ENCODE data around the gene RALGDS. TPM values are rescaled to one million over a fixed set of nuclear protein-coding genes. Genes with fewer than 3 reads are reported as not detected.

Gene RALGDS
- polyA plus RNA-seq, 1 donor (not counting 4 experiments of a cell fraction or from before 2014, with no cell fraction given): 22.6 TPM

- peaks cover 35% of the 10 kb centered on the region for H3K4me1 ChIP-seq (ENCODE audit: control insufficient read depth, extremely low read depth, insufficient read depth, low read length)
These were observed 3.3 kb upstream of the RALGDS start for GRCh38 chr9:133124123-133124906.

GRCh38 chr9:133122935-133123611, 2.0 kb upstream of the RALGDS start:
- Histone ChIP-seq H3K9me3 (ENCODE audit: control insufficient read depth, low read depth, low read length) (no peaks in the 10 kb centered on the region), H3K9ac (ENCODE audit: control insufficient read depth, extremely low read depth, insufficient read depth, low read length) (no peak overlapping the region)

More at GRCh38 chr9:133124123-133124906, 3.3 kb upstream of the RALGDS start:
- Histone ChIP-seq H4K20me1 (ENCODE audit: control insufficient read depth, extremely low read depth, insufficient read depth, low read length) (peaks cover 14% of the 10 kb centered on the region), H3K27ac (ENCODE audit: control insufficient read depth, insufficient read depth, low read length) (no peak overlapping the region), H3K27me3 (ENCODE audit: control insufficient read depth, extremely low read depth, insufficient read depth, low read length) (no peaks in the 10 kb centered on the region), H2AFZ (ENCODE audit: control insufficient read depth, low read length) (no peak overlapping the region), H3K9ac (ENCODE audit: control insufficient read depth, extremely low read depth, insufficient read depth, low read length) (no peak overlapping the region), H3K4me2 (ENCODE audit: control insufficient read depth, extremely low read depth, insufficient read depth, low read depth, low read length) (no peak overlapping the region), H3K9me1 (ENCODE audit: control insufficient read depth, extremely low read depth, insufficient read depth, low read length) (no peaks in the 10 kb centered on the region), H3K9me3 (ENCODE audit: control insufficient read depth, low read depth, low read length) (no peaks in the 10 kb centered on the region), H3K4me3 (ENCODE audit: control insufficient read depth in 2 of 3, extremely low read depth in 1 of 3, insufficient read depth in 2 of 3, low read depth in 1 of 3, low read length in 3 of 3) (no peak overlapping the region), H3K79me2 (ENCODE audit: control insufficient read depth, insufficient read depth, low read length) (peaks cover 3% of the 10 kb centered on the region), H3K36me3 (ENCODE audit: control insufficient read depth in 2 of 2, extremely low read depth in 1 of 2, insufficient read depth in 2 of 2, low read length in 2 of 2) (peaks cover 0 to 2% of the 10 kb centered on the region in 2 experiments)
- TF ChIP-seq CTCF (optimal IDR thresholded peaks at IDR 0.05 in 1 of 3, IDR thresholded peaks at IDR 0.05 in 1 of 3, conservative IDR thresholded peaks at IDR 0.05 in 1 of 3; ENCODE audit: extremely low read depth in 1 of 3, insufficient read depth in 2 of 3, low read length in 3 of 3) (no peak), EZH2 (IDR thresholded peaks at IDR 0.05; ENCODE audit: low read length) (no peak)
- FAIRE-seq: no peak
- dilution Hi-C loops (cut with MboI; ENCODE audit: extremely low pct_ligation_motif_present, low sequenced_read_pairs): no loop called here
- DNase-seq (ENCODE audit: low read depth, low spot score): no peak

More at GRCh38 chr9:133122935-133123611, 2.0 kb upstream of the RALGDS start:
- H3K27me3 ChIP-seq (ENCODE audit: control insufficient read depth, extremely low read depth, insufficient read depth, low read length): no peaks in the 10 kb centered on the region
- no peak for FAIRE-seq
- TF ChIP-seq CTCF (optimal IDR thresholded peaks at IDR 0.05 in 1 of 3, IDR thresholded peaks at IDR 0.05 in 1 of 3, conservative IDR thresholded peaks at IDR 0.05 in 1 of 3; ENCODE audit: extremely low read depth in 1 of 3, insufficient read depth in 2 of 3, low read length in 3 of 3) (no peak), EZH2 (IDR thresholded peaks at IDR 0.05; ENCODE audit: low read length) (no peak)
- H4K20me1 ChIP-seq (ENCODE audit: control insufficient read depth, extremely low read depth, insufficient read depth, low read length): peaks cover 12% of the 10 kb centered on the region
- peaks cover 28% of the 10 kb centered on the region for H3K4me1 ChIP-seq (ENCODE audit: control insufficient read depth, extremely low read depth, insufficient read depth, low read length)
- H3K27ac ChIP-seq (ENCODE audit: control insufficient read depth, insufficient read depth, low read length): no peak overlapping the region
- no peak overlapping the region for H2AFZ ChIP-seq (ENCODE audit: control insufficient read depth, low read length)
- dilution Hi-C loops (cut with MboI; ENCODE audit: extremely low pct_ligation_motif_present, low sequenced_read_pairs): no loop called here
- no peaks in the 10 kb centered on the region for H3K36me3 ChIP-seq (ENCODE audit: control insufficient read depth in 2 of 2, extremely low read depth in 1 of 2, insufficient read depth in 2 of 2, low read length in 2 of 2)
- H3K4me2 ChIP-seq (ENCODE audit: control insufficient read depth, extremely low read depth, insufficient read depth, low read depth, low read length): no peak overlapping the region
- H3K4me3 ChIP-seq (ENCODE audit: control insufficient read depth in 2 of 3, extremely low read depth in 1 of 3, insufficient read depth in 2 of 3, low read depth in 1 of 3, low read length in 3 of 3): no peak overlapping the region
- H3K9me1 ChIP-seq (ENCODE audit: control insufficient read depth, extremely low read depth, insufficient read depth, low read length): no peaks in the 10 kb centered on the region
- peaks cover 2% of the 10 kb centered on the region for H3K79me2 ChIP-seq (ENCODE audit: control insufficient read depth, insufficient read depth, low read length)
- no peak for DNase-seq (ENCODE audit: low read depth, low spot score)
